LNCAP (cell line): ENCODE measurements around the gene SUSD5.

ENCODE experiments used
- TF ChIP-seq, protein P1 (sequence below): fragments of 450-650 bp; IDR thresholded peaks from 2 replicates; pipeline ENCODE4 v1.5.1; 2017; ENCODE audit warnings: mild to moderate bottlenecking

SUSD5 gene

GRCh38 chr3:33132019-33132360 lies 86.6 kb downstream of the SUSD5 start:
- TF ChIP-seq, protein P1, sequence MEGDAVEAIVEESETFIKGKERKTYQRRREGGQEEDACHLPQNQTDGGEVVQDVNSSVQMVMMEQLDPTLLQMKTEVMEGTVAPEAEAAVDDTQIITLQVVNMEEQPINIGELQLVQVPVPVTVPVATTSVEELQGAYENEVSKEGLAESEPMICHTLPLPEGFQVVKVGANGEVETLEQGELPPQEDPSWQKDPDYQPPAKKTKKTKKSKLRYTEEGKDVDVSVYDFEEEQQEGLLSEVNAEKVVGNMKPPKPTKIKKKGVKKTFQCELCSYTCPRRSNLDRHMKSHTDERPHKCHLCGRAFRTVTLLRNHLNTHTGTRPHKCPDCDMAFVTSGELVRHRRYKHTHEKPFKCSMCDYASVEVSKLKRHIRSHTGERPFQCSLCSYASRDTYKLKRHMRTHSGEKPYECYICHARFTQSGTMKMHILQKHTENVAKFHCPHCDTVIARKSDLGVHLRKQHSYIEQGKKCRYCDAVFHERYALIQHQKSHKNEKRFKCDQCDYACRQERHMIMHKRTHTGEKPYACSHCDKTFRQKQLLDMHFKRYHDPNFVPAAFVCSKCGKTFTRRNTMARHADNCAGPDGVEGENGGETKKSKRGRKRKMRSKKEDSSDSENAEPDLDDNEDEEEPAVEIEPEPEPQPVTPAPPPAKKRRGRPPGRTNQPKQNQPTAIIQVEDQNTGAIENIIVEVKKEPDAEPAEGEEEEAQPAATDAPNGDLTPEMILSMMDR = no peak

DNA sequence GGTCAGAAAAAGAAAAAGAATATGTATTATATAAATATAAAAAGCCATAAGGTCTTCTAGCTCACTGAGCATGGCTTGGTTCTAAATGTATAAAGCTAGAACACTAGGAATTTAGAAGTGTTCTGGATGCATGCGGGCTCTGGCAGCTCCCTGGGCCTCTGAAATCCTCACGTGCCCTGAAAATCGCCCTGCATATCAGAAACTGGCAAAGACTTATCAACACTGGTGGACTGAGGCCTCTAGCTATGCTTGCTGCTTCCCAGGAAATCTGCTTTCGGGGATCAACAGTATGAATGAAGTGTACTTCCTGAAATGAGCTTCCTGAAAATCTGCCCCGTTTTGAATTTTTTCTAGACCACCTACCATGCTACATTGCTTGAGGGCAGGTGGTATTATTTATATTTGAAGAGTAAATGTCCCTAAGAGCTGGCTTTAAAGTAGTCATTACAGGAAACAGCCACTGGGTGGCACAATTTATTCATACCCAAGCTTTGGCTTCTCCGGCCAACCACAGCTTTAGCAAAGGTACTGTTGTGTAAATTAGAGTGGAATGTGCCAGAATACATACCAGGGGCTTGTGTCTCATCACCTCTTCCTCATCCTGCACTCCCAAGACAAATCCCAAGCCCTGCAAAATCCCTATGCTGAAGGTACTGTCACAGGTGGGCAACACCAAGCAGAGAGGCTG lies 87.1 kb downstream of the SUSD5 start:
- TF ChIP-seq, protein P1 = peak; percentile 72

DNA sequence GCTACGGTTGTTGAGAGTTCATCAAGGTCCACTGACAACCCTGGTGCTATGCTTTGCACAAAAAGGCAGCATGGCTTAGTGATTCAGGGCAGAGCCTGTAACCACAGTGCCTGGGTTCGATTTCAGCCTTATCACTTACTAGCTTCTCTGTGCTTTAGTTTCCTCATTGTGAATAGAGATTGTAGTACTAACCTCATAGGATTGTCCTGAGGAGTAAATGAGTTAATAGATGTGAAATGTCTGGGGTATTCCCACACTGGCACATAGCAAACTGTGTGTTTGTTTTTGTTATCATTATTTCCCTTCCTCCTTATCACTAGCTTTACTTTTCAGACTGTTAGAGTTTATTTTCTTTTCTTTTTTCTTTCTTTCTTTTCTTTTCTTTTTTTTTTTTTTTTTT lies 88.5 kb downstream of the SUSD5 start:
- TF ChIP-seq, protein P1 = no peak

DNA sequence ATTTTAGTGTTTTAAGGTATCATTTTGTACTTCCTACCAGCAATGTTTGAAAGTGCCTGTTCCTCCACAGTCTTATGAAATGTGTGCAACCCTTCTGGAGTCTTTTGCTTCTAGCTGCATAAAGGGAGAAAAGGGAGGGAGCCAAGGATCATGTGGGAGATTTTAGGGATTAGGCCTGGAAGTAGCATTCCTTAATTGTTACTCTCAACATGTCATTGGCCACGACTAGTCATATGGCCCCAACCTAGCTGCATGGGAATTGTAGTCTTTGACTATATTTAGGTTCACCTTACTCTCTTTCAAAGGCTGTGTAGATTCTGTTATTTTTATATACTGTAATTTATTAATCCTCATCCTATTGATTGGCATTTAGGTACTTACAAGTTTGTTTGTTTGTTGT lies 89.9 kb downstream of the SUSD5 start:
- TF ChIP-seq, protein P1 = no peak

GRCh38 chr3:33125840-33126239 lies 92.8 kb downstream of the SUSD5 start:
- TF ChIP-seq, protein P1 = no peak

GRCh38 chr3:33124638-33125037 lies 94.0 kb downstream of the SUSD5 start:
- TF ChIP-seq, protein P1 = no peak

DNA sequence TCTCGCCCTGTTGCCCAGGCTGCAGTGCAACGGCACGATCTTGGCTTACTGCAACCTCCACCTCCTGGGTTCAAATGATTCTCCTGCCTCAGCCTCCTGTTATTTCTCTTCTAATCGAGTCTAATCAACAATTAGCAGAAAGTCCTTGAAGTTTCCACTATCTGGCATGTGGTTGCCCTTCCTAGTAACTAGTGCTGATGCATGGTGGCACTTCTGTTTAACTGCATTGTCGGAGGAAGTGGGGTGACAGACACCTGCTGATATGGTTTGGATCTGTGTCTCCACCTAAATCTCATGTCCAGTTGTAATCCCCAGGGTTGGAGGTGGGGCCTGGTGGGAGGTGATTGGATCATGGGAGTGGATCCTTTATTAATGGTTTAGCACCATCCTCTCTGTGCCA lies 95.6 kb downstream of the SUSD5 start:
- TF ChIP-seq, protein P1 = no peak

DNA sequence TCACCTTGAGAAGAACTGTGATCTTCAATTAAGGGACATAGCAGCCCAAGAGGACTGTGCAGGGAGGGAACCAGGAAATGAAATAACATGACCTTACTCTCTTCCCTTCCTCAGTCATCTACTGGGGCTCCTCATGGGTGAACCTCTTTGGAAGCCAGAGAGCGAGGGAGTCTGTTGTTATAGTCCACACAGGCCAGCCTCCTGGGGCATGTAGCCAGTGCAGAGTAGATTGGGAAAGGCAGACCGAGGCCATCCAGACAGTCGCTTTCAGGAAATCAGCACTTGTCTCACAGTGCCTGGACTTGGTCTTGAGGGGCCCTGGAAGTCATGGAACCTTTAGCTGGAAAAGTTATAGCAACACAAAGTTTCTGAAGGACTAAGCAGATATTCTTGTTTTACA lies 98.7 kb downstream of the SUSD5 start:
- TF ChIP-seq, protein P1 = no peak
